BLaER1 treated with 17β-estradiol and CSF1 and Interleukin-3, amounts not matched to agents 10 nM and 100 nM (cell line): ENCODE results near the gene TRAP1.
"Not testable (repeated sequence)": the region's sequence is repeated elsewhere in the genome, so short reads cannot be mapped to it uniquely, and the experiment has no call there.

ENCODE experiments used
- H3K27ac ChIP-seq, 11 experiments: shearing (Covaris generic); formaldehyde crosslinking; 2 replicates each; pipeline ENCODE4 v1.8.1; 2022
- H3K27me3 ChIP-seq, 11 experiments: shearing (Covaris generic); formaldehyde crosslinking; 2 replicates each; pipeline ENCODE4 v1.8.1; 2022
- H3K36me3 ChIP-seq, 11 experiments: shearing (Covaris generic); formaldehyde crosslinking; 2 replicates each; pipeline ENCODE4 v1.8.1; 2022
- H3K4me1 ChIP-seq, 10 experiments: shearing (Covaris generic); formaldehyde crosslinking; 2 replicates each; pipeline ENCODE4 v1.8.1; 2022
- H3K4me2 ChIP-seq, 11 experiments: shearing (Covaris generic); formaldehyde crosslinking; 2 replicates each; pipeline ENCODE4 v1.8.1; 2022
- H3K4me3 ChIP-seq, 10 experiments: shearing (Covaris generic); formaldehyde crosslinking; 2 replicates each; pipeline ENCODE4 v1.8.1; 2022
- H3K9ac ChIP-seq, 11 experiments: shearing (Covaris generic); formaldehyde crosslinking; 2 replicates each; pipeline ENCODE4 v1.8.1; 2022
- H3K9me3 ChIP-seq, 11 experiments: shearing (Covaris generic); formaldehyde crosslinking; replicated peaks in 1 of 11; 2 replicates each; pipeline ENCODE4 v1.8.1; 2022
- H4K20me1 ChIP-seq, 11 experiments: shearing (Covaris generic); formaldehyde crosslinking; 2 replicates each; pipeline ENCODE4 v1.8.1; 2022
- Cebpa-rat ChIP-seq, 11 experiments: shearing (Covaris generic); IDR thresholded peaks; 2 replicates each; pipeline ENCODE4 v1.8.1; 2022

The TRAP1 gene

DNA sequence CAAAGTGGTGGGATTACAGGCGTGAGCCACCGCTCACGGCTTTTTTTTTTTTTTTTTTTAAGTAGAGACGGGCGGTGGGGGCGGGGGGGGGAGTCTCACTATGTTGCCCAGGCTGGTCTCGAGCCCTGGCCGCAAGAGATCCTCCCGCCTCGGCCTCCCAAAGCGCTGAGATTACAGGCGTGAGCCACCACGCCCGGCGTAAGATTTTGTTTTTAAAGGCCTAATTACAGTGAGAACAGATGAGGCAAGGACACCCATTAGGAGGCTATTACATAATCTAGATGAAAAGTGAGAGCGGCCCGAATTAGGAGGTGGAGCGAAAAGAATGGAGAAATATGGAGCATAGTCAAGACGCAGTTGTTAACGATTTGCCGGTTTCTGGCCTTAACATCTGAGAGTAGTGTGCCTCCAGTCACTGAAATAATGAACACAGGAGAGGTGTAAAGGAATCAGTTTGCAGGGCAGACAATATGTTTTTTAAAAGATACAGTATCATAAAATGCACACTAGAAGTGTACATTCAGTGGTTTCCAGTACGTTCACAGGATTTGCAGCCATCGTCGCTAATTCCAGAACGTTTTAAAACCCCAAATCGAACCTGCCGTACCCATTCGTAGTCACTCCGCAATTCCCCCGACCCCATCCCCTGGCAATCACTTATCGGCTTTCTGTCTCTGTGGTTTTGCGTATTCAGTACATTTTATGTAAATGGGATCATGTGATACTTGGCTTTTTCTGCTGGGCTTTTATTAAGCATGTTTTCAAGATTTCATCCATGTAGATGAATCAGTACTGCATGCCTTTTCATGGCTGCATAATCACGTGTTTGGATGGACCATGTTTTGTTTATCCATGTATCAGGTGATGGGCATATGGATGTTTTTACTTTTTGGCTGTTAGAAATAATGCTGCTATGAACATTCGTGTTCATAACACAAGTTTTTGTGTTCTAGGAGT lies 104.5 kb downstream of the TRAP1 start:
- peak overlapping the region; percentile 74 to 92 (median 84); a peak in 21 of 22 replicates for H3K27ac ChIP-seq
- H3K27me3 ChIP-seq: no peaks in the 10 kb centered on the region
- peak overlapping the region; percentile 69 to 98 (median 90) for H3K4me2 ChIP-seq
- peaks cover 25 to 39% (median 35%) of the 10 kb centered on the region in 10 experiments for H3K4me1 ChIP-seq
- no peak for TF ChIP-seq Cebpa-rat (IDR thresholded peaks at IDR 0.05)
- no peaks in the 10 kb centered on the region for H4K20me1 ChIP-seq
- peak overlapping the region; percentile 77 to 99 (median 98) for H3K4me3 ChIP-seq
- peaks cover 8 to 41% (median 29%) of the 10 kb centered on the region in 11 experiments; a peak in 19 of 22 replicates for H3K36me3 ChIP-seq
- H3K9me3 ChIP-seq: 0 out of 22 replicates have a peak, but pooled peaks cover 0 to 12% (median 0%) of the 10 kb centered on the region in 11 experiments
- H3K9ac ChIP-seq: peak overlapping the region; percentile 84 to 93 (median 90); a peak in 21 of 22 replicates

DNA sequence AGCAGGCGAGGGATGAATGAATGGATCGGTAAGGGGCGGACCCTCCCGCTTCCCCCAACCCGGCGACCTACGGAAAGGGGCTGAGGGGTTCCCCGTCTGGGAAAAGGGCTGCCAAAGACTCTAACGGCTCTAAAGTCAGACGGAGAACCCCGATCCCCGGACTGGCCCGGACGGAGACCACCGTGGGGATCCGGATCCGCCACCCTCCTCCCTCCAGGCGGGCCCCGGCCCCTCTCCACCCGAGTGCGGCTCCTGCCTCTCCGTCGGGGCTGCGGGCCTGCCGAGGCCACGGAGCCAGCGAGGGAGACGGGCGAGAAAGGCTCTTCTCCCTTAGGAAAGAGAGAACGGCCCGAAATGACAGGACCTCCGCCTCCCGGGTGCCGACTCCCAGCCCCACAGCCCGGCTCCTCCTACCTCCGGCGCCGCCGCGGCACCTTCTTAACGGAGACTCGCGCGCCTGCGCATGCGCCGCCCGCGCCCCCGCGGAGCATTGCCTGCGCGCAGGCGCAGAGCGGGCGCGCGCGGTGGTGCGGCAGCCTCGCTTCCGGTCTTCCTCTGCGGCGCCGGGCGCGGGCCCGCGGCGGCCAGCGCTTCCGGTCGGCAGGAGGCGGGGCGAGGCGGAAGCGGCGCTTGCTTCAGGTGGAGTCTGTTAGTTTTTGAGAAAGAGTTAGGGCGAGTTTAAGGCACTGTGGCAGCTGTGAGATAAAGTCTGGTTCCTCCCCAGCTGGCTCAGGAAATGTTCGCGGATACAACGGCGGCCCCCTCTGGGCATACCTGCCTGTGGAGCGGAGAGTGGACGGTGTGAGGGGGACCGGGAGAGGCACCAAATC lies 106.0 kb downstream of the TRAP1 start, which contains the start of gene SLX4:
Gene SLX4, minus strand, starts transcription at position 461 of the 830 bp plus-strand sequence. CDS start 2,642 bp downstream, outside the sequence.
- H3K27ac ChIP-seq: peak within 1 kb of the TSS; percentile 74 to 92 (median 84)
- H3K36me3 ChIP-seq: peaks cover 4 to 42% (median 18%) of the 10 kb centered on the region in 11 experiments; a peak in 17 of 22 replicates

DNA sequence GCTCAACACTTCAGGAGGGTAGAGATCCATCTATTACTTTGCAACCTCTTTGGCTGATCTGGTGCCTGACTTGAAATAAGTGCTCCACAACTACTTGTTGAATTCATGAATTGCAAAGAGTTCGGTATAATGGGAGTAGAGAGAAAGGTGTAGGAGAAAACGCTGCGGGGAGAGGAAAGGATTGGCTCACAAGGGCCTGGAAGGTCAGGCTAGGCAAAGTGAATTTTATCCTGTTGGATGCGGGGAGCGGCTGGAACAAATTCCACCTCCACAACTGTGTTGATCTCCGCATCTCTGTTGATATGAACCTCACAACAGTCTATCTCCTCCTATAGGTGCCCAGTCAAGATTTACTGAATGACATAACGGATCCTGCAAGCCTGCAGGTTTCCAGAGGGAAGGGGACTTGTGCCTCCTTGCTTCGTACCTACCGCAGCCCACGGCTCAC lies 106.6 kb downstream of the TRAP1 start:
- no peaks in the 10 kb centered on the region for H3K27me3 ChIP-seq
- peaks cover 39 to 55% (median 45%) of the 10 kb centered on the region in 10 experiments for H3K4me1 ChIP-seq
- H3K36me3 ChIP-seq: peaks cover 4 to 42% (median 18%) of the 10 kb centered on the region in 11 experiments; a peak in 17 of 22 replicates
- no peaks in the 10 kb centered on the region for H3K9me3 ChIP-seq
- peak overlapping the region; percentile 53 to 92 (median 84); a peak in 21 of 22 replicates for H3K27ac ChIP-seq
- H3K4me2 ChIP-seq: peak overlapping the region; percentile 84 to 98 (median 94)
- peak overlapping the region; percentile 84 to 93 (median 90) for H3K9ac ChIP-seq
- H4K20me1 ChIP-seq: no peaks in the 10 kb centered on the region
- peak overlapping the region; percentile 77 to 99 (median 98) for H3K4me3 ChIP-seq
- no peak for TF ChIP-seq Cebpa-rat (IDR thresholded peaks at IDR 0.05)

More for the DNA sequence above, 106.0 kb downstream of the TRAP1 start, which contains the start of gene SLX4:
- Histone ChIP-seq H3K4me3 (peak within 1 kb of the TSS; percentile 77 to 99 (median 98)), H3K4me2 (peak within 1 kb of the TSS; percentile 84 to 98 (median 95)), H3K9ac (peak within 1 kb of the TSS; percentile 84 to 93 (median 90)), H3K4me1 (peaks cover 34 to 52% (median 43%) of the 10 kb centered on the region in 10 experiments), H3K27me3 (no peaks in the 10 kb centered on the region), H4K20me1 (no peaks in the 10 kb centered on the region), H3K9me3 (no peaks in the 10 kb centered on the region)
- no peak for TF ChIP-seq Cebpa-rat (IDR thresholded peaks at IDR 0.05)

DNA sequence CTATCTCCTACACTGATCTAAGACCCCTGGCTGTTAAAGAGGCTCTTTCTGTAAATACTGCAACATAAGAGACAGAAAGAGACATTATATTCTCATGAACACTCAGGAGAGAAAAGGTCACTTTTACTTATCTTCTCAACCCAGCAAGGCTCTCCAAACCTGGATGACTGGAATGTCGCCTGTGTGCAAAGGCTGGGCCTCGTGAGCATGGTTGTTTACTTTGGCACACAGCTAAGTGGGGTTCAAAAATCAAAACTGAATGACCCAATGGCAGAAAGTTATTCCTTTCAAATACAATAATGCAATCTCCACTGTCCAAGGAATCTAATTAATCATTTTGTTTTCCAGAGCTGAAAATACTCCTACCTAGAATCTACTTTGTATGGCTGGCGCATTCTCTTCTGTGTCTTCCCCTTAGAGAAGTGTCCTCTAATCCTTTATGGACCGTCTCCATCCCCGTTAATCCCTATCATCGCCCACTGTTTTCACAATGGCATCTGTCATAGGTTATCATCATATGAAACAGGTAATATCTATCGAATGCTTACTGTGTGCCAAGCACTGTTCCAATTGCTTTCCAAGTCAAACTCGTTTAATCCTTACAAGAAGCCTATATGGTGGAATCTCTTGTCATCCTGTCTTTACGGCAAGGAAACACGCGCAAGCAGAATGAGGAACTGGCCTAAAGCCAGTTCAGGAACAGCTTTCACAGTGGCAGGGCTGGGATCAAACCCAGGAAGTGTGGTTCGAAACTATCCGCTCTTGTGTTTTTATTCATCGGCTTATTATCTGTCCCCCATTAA lies 107.2 kb downstream of the TRAP1 start:
- no peaks in the 10 kb centered on the region for H3K9me3 ChIP-seq
- peak overlapping the region; percentile 77 to 99 (median 98) for H3K4me3 ChIP-seq
- no peaks in the 10 kb centered on the region for H3K27me3 ChIP-seq
- no peaks in the 10 kb centered on the region for H4K20me1 ChIP-seq
- peak overlapping the region in 5 of 11 experiments; percentile 79 to 88 (median 84); a peak in 7 of 22 replicates for H3K27ac ChIP-seq
- H3K36me3 ChIP-seq: peaks cover 1 to 40% (median 13%) of the 10 kb centered on the region in 11 experiments; a peak in 14 of 22 replicates
- H3K4me1 ChIP-seq: peaks cover 39 to 55% (median 45%) of the 10 kb centered on the region in 10 experiments
- TF ChIP-seq Cebpa-rat (IDR thresholded peaks at IDR 0.05): no peak
- H3K9ac ChIP-seq: peak overlapping the region; percentile 84 to 93 (median 90)
- peak overlapping the region; percentile 84 to 98 (median 94) for H3K4me2 ChIP-seq

DNA sequence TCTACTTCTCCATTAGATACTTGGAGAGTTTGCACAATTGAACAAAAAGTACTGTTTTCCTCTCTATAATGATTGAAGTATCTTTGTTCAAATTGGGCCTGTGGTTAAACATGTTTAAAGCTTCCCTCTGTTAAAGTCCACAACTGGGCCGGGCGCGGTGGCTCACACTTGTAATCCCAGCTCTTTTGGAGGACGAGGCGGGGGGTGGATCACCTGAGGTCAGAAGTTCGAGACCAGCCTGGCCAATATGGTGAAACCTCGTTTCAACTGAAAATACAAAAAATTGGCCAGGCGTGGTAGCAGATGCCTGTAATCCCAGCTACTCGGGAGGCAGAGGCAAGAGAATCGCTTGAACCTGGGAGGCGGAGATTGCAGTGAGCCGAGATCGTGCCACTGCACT lies 108.3 kb downstream of the TRAP1 start:
- H3K27ac ChIP-seq, H3K9ac ChIP-seq, H3K4me2 ChIP-seq, H3K9me3 ChIP-seq, H4K20me1 ChIP-seq, H3K4me3 ChIP-seq, H3K27me3 ChIP-seq: not testable (repeated sequence)
- peaks cover 6 to 41% (median 18%) of the 10 kb centered on the region in 11 experiments; a peak in 17 of 22 replicates for H3K36me3 ChIP-seq
- peaks cover 36 to 51% (median 42%) of the 10 kb centered on the region in 10 experiments for H3K4me1 ChIP-seq

DNA sequence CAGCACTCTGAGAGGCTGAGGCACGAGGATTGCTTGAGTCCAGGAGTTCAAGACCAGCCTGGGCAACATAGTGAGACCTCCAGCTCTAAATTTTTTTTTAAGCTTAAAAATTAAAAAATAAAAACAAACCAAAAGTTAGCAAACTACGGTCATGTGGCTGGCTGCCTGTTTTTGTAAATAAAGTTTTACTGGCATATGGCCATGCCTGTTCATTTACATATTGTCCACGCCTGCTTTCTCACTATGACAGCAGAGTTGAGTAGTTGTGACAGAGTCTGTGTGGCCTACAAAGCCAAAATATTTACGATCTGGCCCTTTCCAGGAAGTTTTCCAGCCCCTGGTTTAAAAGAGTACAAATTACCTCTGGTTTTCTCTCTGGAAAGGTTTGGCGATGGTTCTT lies 109.3 kb downstream of the TRAP1 start:
- Histone ChIP-seq H3K4me3 (no peak overlapping the region), H3K4me1 (peaks cover 27 to 43% (median 36%) of the 10 kb centered on the region in 10 experiments), H3K36me3 (peaks cover 14 to 50% (median 27%) of the 10 kb centered on the region in 11 experiments; a peak in 20 of 22 replicates), H4K20me1 (no peaks in the 10 kb centered on the region), H3K4me2 (peak overlapping the region in 2 of 11 experiments; percentile 37 to 39; a peak in 2 of 22 replicates), H3K27me3 (no peaks in the 10 kb centered on the region), H3K9me3 (no peaks in the 10 kb centered on the region), H3K9ac (peak overlapping the region in 1 of 11 experiments; percentile 45; a peak in 1 of 22 replicates), H3K27ac (no peak overlapping the region)
- no peak for TF ChIP-seq Cebpa-rat (IDR thresholded peaks at IDR 0.05)
